ENCODE measurements around the gene CBARP.

CBARP gene

GRCh38 chr19:1282588-1283206, 44.9 kb upstream of the CBARP start (continued):
- TF ChIP-seq, protein P1, sequence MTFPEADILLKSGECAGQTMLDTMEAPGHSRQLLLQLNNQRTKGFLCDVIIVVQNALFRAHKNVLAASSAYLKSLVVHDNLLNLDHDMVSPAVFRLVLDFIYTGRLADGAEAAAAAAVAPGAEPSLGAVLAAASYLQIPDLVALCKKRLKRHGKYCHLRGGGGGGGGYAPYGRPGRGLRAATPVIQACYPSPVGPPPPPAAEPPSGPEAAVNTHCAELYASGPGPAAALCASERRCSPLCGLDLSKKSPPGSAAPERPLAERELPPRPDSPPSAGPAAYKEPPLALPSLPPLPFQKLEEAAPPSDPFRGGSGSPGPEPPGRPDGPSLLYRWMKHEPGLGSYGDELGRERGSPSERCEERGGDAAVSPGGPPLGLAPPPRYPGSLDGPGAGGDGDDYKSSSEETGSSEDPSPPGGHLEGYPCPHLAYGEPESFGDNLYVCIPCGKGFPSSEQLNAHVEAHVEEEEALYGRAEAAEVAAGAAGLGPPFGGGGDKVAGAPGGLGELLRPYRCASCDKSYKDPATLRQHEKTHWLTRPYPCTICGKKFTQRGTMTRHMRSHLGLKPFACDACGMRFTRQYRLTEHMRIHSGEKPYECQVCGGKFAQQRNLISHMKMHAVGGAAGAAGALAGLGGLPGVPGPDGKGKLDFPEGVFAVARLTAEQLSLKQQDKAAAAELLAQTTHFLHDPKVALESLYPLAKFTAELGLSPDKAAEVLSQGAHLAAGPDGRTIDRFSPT (tag by site-specific recombination; IDR thresholded peaks at IDR 0.05) = 0 out of 2 replicates have a peak, but pooled peaks have one; percentile 6
- TF ChIP-seq SP7 (tag by site-specific recombination; IDR thresholded peaks at IDR 0.05) (no peak), GFI1B (tag by site-specific recombination; IDR thresholded peaks at IDR 0.05) (no peak), IKZF3 (tag by site-specific recombination; IDR thresholded peaks at IDR 0.05) (peak; percentile 69), ZNF677 (tag by site-specific recombination; IDR thresholded peaks at IDR 0.05) (no peak), WT1 (tag by site-specific recombination; IDR thresholded peaks at IDR 0.05) (0 out of 2 replicates have a peak, but pooled peaks have one; percentile 47), ZIC2 (tag by site-specific recombination; IDR thresholded peaks at IDR 0.05) (no peak), BCL11B (tag by site-specific recombination; IDR thresholded peaks at IDR 0.05; ENCODE audit: low read depth) (peak; percentile 73), ZNF366 (tag by site-specific recombination; conservative IDR thresholded peaks at IDR 0.05) (peak; percentile 72), ZNF660 (tag by site-specific recombination; IDR thresholded peaks at IDR 0.05) (no peak), ZNF214 (tag by site-specific recombination; IDR thresholded peaks at IDR 0.05; ENCODE audit: borderline replicate concordance) (no peak), ZBTB21 (tag by site-specific recombination; IDR thresholded peaks at IDR 0.05) (no peak), GLI4 (tag by site-specific recombination; IDR thresholded peaks at IDR 0.05) (no peak), ZNF175 (tag by site-specific recombination; IDR thresholded peaks at IDR 0.05) (no peak), ZNF302 (tag by site-specific recombination; IDR thresholded peaks at IDR 0.05; ENCODE audit: low read depth) (no peak)
- TF ChIP-seq, protein P2, sequence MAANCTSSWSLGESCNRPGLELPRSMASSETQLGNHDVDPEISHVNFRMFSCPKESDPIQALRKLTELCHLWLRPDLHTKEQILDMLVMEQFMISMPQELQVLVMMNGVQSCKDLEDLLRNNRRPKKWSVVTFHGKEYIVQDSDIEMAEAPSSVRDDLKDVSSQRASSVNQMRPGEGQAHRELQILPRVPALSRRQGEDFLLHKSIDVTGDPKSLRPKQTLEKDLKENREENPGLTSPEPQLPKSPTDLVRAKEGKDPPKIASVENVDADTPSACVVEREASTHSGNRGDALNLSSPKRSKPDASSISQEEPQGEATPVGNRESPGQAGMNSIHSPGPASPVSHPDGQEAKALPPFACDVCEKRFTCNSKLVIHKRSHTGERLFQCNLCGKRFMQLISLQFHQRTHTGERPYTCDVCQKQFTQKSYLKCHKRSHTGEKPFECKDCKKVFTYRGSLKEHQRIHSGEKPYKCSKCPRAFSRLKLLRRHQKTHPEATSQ (tag by site-specific recombination; IDR thresholded peaks at IDR 0.05) = no peak

DNA sequence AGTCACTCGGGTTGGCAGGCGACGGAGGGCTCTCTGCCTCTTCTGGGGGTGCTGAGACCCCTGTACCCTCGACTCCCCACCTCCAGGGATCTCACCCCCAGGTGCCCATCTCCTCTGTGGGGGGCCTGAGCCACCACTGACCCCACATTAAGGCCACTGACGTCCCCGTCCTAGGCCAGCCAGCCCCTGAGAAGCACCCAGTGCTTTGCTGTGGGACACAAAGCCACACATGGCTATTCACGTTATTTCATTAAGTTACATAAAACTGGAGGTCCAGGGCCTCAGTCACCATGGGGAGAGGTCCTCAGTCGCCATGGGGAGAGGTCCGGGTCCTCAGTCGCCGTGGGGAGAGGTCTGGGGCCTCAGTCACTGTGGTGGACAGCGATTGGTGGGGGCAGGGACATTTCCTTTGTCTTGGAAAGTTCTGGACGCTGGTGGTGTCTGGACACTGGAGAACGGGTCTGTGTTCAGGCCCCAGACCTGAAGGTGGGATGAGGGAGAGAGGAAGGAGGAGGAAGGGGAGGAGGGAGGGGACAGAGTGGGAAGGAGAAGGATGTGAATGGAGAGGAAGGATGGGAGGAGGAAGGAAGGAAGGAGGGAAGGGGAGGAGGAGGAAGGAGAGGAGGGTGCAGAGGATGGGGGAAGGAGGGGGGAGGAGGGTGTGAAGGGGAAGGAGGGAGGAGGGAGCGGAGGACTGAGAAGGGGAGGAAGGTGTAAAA, 43.9 kb upstream of the CBARP start:
- POLR2A ChIA-PET = interaction anchor here (3.3 kb wide), 1 partner anchor 12 kb away, joined by 25 read pairs; the partner anchor contains the start of gene CIRBP
- CTCF ChIA-PET = interaction anchor here (0.7 kb wide), 1 partner anchor 525 kb away, joined by 3 read pairs; no protein-coding TSS in a partner anchor
- peaks cover 4% of the 10 kb centered on the region for H3K4me1 ChIP-seq (ENCODE audit: control insufficient read depth, insufficient read depth, low read length)
- H3K9me3 ChIP-seq (ENCODE audit: control insufficient read depth, insufficient read depth, low read depth, low read length) = no peaks in the 10 kb centered on the region
- H3K4me3 ChIP-seq (ENCODE audit: low read depth, low read length) = no peak overlapping the region
- peaks cover 0 to 34% of the 10 kb centered on the region in 2 experiments; a peak in 1 of 3 replicates for H3K36me3 ChIP-seq (ENCODE audit: control insufficient read depth in 2 of 2, insufficient read depth in 1 of 2, low read length in 2 of 2)
- H3K27ac ChIP-seq (ENCODE audit: extremely low read depth, low read depth, low read length) = no peak overlapping the region
- TF ChIP-seq YY1 (tag by site-specific recombination; IDR thresholded peaks at IDR 0.05) (no peak), ZNF747 (tag by site-specific recombination; IDR thresholded peaks at IDR 0.05) (no peak), ZNF366 (tag by site-specific recombination; conservative IDR thresholded peaks at IDR 0.05) (peak; percentile 60), ZNF19 (tag by site-specific recombination; IDR thresholded peaks at IDR 0.05; ENCODE audit: low read depth) (no peak), ZNF677 (tag by site-specific recombination; IDR thresholded peaks at IDR 0.05) (no peak), BCL6B (tag by site-specific recombination; IDR thresholded peaks at IDR 0.05) (no peak), ZNF2 (tag by site-specific recombination; IDR thresholded peaks at IDR 0.05) (no peak), ZXDB (tag by site-specific recombination; IDR thresholded peaks at IDR 0.05) (no peak), ZNF571 (tag by site-specific recombination; IDR thresholded peaks at IDR 0.05) (no peak)
- TF ChIP-seq, protein P1 (tag by site-specific recombination; IDR thresholded peaks at IDR 0.05) = no peak
- TF ChIP-seq, protein P3, sequence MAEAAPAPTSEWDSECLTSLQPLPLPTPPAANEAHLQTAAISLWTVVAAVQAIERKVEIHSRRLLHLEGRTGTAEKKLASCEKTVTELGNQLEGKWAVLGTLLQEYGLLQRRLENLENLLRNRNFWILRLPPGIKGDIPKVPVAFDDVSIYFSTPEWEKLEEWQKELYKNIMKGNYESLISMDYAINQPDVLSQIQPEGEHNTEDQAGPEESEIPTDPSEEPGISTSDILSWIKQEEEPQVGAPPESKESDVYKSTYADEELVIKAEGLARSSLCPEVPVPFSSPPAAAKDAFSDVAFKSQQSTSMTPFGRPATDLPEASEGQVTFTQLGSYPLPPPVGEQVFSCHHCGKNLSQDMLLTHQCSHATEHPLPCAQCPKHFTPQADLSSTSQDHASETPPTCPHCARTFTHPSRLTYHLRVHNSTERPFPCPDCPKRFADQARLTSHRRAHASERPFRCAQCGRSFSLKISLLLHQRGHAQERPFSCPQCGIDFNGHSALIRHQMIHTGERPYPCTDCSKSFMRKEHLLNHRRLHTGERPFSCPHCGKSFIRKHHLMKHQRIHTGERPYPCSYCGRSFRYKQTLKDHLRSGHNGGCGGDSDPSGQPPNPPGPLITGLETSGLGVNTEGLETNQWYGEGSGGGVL (tag by site-specific recombination; IDR thresholded peaks at IDR 0.05) = peak; percentile 38
- TF ChIP-seq, protein P4, sequence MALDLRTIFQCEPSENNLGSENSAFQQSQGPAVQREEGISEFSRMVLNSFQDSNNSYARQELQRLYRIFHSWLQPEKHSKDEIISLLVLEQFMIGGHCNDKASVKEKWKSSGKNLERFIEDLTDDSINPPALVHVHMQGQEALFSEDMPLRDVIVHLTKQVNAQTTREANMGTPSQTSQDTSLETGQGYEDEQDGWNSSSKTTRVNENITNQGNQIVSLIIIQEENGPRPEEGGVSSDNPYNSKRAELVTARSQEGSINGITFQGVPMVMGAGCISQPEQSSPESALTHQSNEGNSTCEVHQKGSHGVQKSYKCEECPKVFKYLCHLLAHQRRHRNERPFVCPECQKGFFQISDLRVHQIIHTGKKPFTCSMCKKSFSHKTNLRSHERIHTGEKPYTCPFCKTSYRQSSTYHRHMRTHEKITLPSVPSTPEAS (tag by site-specific recombination; IDR thresholded peaks at IDR 0.05) = no peak

Measured in HEK293 (cell line).